Activated CD4-positive, alpha-beta T cell treated with anti-CD3 and anti-CD28 coated beads, Interleukin-2, amount 10 ng/mL, durations not matched to agents 7 days and 5 days (primary cell): ENCODE data around the gene NKG7. TPM values are rescaled to one million over a fixed set of nuclear protein-coding genes. Genes with fewer than 3 reads are reported as not detected.

Experiments used
- CTCF ChIA-PET: fragments of 350-600 bp; sonication (Branson Sonifier 250); formaldehyde crosslinking; loops from one replicate; lab custom pipeline; 2021; ENCODE audit warnings: antibody characterized with exemption; lab: Charles Lee
- POLR2A ChIA-PET: fragments of 350-600 bp; sonication (Branson Sonifier 250); formaldehyde crosslinking; loops from one replicate; lab custom pipeline; 2021; ENCODE audit warnings: antibody characterized with exemption; lab: Charles Lee
- DNase-seq: peaks from one replicate; pipeline ENCODE4 v3.0.0-alpha.2; 2020
- H3K27ac Mint-ChIP-seq: one replicate; pipeline ENCODE4 v1.8.0; 2021; ENCODE audit warnings: mild to moderate bottlenecking, moderate library complexity, mixed read lengths
- H3K27me3 Mint-ChIP-seq: one replicate; pipeline ENCODE4 v1.8.0; 2021; ENCODE audit warnings: mixed read lengths
- H3K36me3 Mint-ChIP-seq: one replicate; pipeline ENCODE4 v1.8.0; 2021; ENCODE audit warnings: low read depth, mixed read lengths
- H3K4me1 Mint-ChIP-seq: one replicate; pipeline ENCODE4 v1.8.0; 2021; ENCODE audit warnings: mixed read lengths
- H3K4me3 Mint-ChIP-seq: one replicate; pipeline ENCODE4 v1.8.0; 2021; ENCODE audit warnings: mild to moderate bottlenecking, moderate library complexity, mixed read lengths
- H3K9me3 Mint-ChIP-seq: one replicate; pipeline ENCODE4 v1.8.0; 2021; ENCODE audit warnings: mixed read lengths
- total RNA-seq, 2 experiments: library from RNA; stranded (reverse); gene quantifications; one replicate each; pipeline ENCODE4 v1.2.3, GENCODE V29; 2021

The NKG7 gene
- total RNA-seq, 2 experiments from 2014 or later: 67.2 to 71.7 TPM

- Mint-ChIP-seq H3K36me3 (no peaks in the 10 kb centered on the region), H3K27ac (no peak overlapping the region), H3K4me1 (peaks cover 5% of the 10 kb centered on the region), H3K9me3 (peaks cover 2% of the 10 kb centered on the region), H3K4me3 (peak overlapping the region; percentile 42), H3K27me3 (peaks cover 38% of the 10 kb centered on the region)
- POLR2A ChIA-PET: no interaction called here
- peak; percentile 69 for DNase-seq
- CTCF ChIA-PET: interaction anchor here (0.6 to 1.7 kb wide), 4 partner anchors 12 to 82 kb away, joined by 3 to 5 read pairs (median 4); partner anchors contain the start of gene VSIG10L
These were observed 45.1 kb downstream of the NKG7 start for GRCh38 chr19:51327066-51328001.

DNA sequence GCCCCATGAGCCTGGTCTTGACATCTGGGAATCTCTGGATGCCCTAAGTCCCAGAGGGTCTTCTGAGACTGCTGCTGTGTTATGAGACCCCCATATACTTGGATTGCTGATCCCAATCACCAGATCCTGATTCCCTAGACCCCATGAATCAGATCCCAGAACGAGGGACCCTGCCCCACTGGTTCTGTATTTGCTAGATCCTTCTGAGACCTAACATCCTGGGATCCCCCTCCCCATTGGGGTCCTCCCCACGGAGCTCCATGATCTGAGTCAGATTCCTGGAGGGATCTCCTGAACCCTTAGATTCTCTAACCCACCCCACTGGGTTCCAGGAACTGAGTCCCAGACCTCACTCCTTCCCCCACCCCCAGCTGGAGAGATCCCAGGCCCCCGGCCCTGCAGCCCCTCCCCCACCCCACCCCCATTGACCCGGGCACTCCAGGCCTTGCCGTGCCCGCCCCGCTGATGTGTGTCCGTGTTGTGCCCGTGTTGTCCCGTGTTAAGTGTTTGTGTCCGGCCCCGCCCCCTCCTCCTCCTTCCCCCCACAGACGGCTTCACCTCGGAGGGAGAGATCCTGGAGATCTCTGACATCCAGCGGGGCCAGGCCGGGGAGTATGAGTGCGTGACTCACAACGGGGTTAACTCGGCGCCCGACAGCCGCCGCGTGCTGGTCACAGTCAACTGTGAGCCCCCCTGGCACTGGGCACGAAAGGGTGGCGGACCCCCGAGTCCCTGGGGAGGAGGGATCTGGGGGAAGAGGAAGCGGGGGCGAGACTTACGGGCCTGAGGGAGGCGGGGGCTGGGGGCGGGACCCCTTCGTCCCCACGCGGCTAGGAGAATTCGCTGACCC lies 46.0 kb downstream of the NKG7 start:
- Mint-ChIP-seq H3K4me3 (no peak overlapping the region), H3K27me3 (peaks cover 38% of the 10 kb centered on the region), H3K27ac (no peak overlapping the region), H3K9me3 (peaks cover 2% of the 10 kb centered on the region), H3K4me1 (peaks cover 5% of the 10 kb centered on the region), H3K36me3 (no peaks in the 10 kb centered on the region)
- DNase-seq: no peak
- ChIA-PET CTCF (interaction anchor here (0.6 kb wide), 1 partner anchor 32 kb away, joined by 3 read pairs; no protein-coding TSS in a partner anchor), POLR2A (no interaction called here)

- no peaks in the 10 kb centered on the region for H3K9me3 Mint-ChIP-seq
- ChIA-PET POLR2A (no interaction called here), CTCF (interaction anchor here (0.6 to 1.0 kb wide), 2 partner anchors 33 to 116 kb away, joined by 3 read pairs; no protein-coding TSS in a partner anchor)
- H3K36me3 Mint-ChIP-seq: no peaks in the 10 kb centered on the region
- no peak overlapping the region for H3K27ac Mint-ChIP-seq
- no peak overlapping the region for H3K4me3 Mint-ChIP-seq
- H3K27me3 Mint-ChIP-seq: peaks cover 38% of the 10 kb centered on the region
- H3K4me1 Mint-ChIP-seq: peaks cover 5% of the 10 kb centered on the region
- no peak for DNase-seq
These were observed 47.1 kb downstream of the NKG7 start for GRCh38 chr19:51325161-51325976.

DNA sequence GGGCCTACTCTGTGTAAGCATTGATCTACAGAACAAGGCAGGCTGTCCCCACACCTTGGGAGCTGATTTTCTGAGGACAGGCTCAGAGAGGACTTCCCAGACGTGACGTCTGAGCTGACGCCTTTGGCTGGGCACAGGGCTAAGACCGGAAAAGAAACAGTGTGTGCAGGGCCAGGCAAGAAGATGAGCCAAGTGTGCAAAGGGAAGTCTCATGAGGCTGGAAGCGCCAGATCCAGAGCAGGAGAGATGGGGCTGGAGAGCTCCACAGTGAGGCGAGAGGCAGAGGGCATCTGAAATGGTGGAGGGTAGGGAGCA lies 48.3 kb downstream of the NKG7 start:
- no peak overlapping the region for H3K4me3 Mint-ChIP-seq
- H3K9me3 Mint-ChIP-seq: no peaks in the 10 kb centered on the region
- H3K27ac Mint-ChIP-seq: no peak overlapping the region
- no peak for DNase-seq
- POLR2A ChIA-PET: no interaction called here
- peaks cover 32% of the 10 kb centered on the region for H3K27me3 Mint-ChIP-seq
- peaks cover 5% of the 10 kb centered on the region for H3K4me1 Mint-ChIP-seq
- CTCF ChIA-PET: no interaction called here
- H3K36me3 Mint-ChIP-seq: no peaks in the 10 kb centered on the region

DNA sequence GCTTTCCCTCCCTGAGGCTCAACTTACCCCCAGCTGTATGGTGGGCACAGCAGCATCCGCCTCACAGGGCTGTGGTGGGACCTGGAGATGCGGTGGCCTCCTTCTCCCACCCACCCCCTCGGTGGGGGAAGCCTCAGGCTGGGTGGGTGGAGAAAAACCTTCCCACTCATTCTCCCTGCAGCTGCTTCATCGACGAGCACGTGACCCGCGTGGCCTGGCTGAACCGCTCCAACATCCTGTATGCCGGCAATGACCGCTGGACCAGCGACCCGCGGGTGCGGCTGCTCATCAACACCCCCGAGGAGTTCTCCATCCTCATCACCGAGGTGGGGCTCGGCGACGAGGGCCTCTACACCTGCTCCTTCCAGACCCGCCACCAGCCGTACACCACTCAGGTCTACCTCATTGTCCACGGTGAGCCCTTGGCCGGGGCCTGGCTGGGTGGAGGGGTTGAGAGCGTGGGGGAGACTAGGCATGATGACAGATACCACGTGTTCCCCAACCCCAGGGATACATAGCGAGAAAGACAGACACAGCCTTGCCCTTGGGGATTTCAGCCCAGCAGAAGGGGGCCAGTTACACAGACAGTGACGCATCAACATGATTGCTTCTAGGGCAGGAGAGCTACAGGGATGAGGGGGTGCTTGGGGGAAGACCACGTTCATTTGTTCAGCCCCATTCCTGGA lies 48.8 kb downstream of the NKG7 start:
- H3K27me3 Mint-ChIP-seq: peaks cover 32% of the 10 kb centered on the region
- H3K36me3 Mint-ChIP-seq: no peaks in the 10 kb centered on the region
- POLR2A ChIA-PET: no interaction called here
- no peaks in the 10 kb centered on the region for H3K9me3 Mint-ChIP-seq
- peaks cover 5% of the 10 kb centered on the region for H3K4me1 Mint-ChIP-seq
- no peak for DNase-seq
- no peak overlapping the region for H3K4me3 Mint-ChIP-seq
- CTCF ChIA-PET: interaction anchor here (0.7 kb wide), 1 partner anchor 62 kb away, joined by 3 read pairs; no protein-coding TSS in a partner anchor
- H3K27ac Mint-ChIP-seq: no peak overlapping the region

DNA sequence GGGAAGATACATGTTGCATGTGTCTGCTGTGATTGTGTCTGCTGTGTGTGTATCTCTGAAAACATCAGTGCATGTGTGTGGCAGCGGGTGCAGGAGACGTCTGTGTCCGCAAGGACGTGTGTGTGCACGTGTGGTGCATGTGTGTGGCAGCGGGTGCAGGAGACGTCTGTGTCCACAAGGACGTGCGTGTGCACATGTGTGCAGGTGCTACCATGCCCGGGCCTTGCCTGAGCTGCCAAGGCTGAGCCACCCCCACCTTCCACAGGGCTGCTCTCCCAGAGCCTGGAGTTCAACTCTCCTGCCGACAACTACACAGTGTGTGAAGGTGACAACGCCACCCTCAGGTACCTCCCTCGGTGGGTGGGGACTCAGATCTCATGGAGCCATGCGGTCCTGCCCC lies 50.7 kb downstream of the NKG7 start:
- Mint-ChIP-seq H3K9me3 (no peaks in the 10 kb centered on the region), H3K4me3 (no peak overlapping the region), H3K27ac (no peak overlapping the region), H3K4me1 (peaks cover 3% of the 10 kb centered on the region), H3K27me3 (peaks cover 25% of the 10 kb centered on the region), H3K36me3 (no peaks in the 10 kb centered on the region)
- ChIA-PET POLR2A (no interaction called here), CTCF (no interaction called here)
- no peak for DNase-seq

Other genes with a start within 250 kb of the NKG7 start
- gene SIGLEC9, start 247.7 kb downstream of the NKG7 start, total RNA-seq: under 1 TPM; 0.20 to 0.27 TPM
- not detected for gene SIGLEC7, start 230.4 kb downstream of the NKG7 start, total RNA-seq
- gene CD33, start 147.6 kb downstream of the NKG7 start, total RNA-seq: 1 to 10 TPM; 3.7 to 3.9 TPM
- not detected for gene SIGLECL1, start 121.6 kb downstream of the NKG7 start, total RNA-seq
- not detected for gene IGLON5, start 61.0 kb downstream of the NKG7 start, total RNA-seq
- gene VSIG10L, start 30.5 kb downstream of the NKG7 start, total RNA-seq: 1 to 10 TPM in 1 of 2 experiments, under 1 TPM in 1; 0.99 to 1.2 TPM
- 100 to 1,000 TPM; 108 to 132 TPM for gene ETFB, start 6.3 kb downstream of the NKG7 start, total RNA-seq
- gene CLDND2, start 3.7 kb downstream of the NKG7 start, total RNA-seq: 1 to 10 TPM; 3.1 to 3.3 TPM
- not detected for gene LIM2, start 15.3 kb upstream of the NKG7 start, total RNA-seq
- gene C19orf84, start 17.9 kb upstream of the NKG7 start, total RNA-seq: not detected
- under 1 TPM; 0.72 to 0.98 TPM for gene SIGLEC10, start 45.0 kb upstream of the NKG7 start, total RNA-seq
- gene SIGLEC8, start 85.8 kb upstream of the NKG7 start, total RNA-seq: not detected
- not detected for gene CEACAM18, start 105.9 kb upstream of the NKG7 start, total RNA-seq
- 1 to 10 TPM; 1.0 to 1.1 TPM for gene SIGLEC12, start 129.1 kb upstream of the NKG7 start, total RNA-seq
- under 1 TPM; 0.29 to 0.69 TPM for gene SIGLEC6, start 159.0 kb upstream of the NKG7 start, total RNA-seq
- 1 to 10 TPM; 7.3 to 7.4 TPM for gene ZNF175, start 198.6 kb upstream of the NKG7 start, total RNA-seq